NCI-H2171 (cell line): ENCODE results near the gene SPDYE17.
"Not testable (repeated sequence)": the region's sequence is repeated elsewhere in the genome, so short reads cannot be mapped to it uniquely, and the experiment has no call there.

Experiments
- DNase-seq: peaks from one replicate; lab custom pipeline; 2025; lab: John Stamatoyannopoulos, UW

SPDYE17 gene

GRCh38 chr7:77032261-77032660 lies at the start of gene SPDYE17:
SPDYE17 (minus strand) TSS chr7:77032361; CDS start chr7:77030570, 1,791 bp downstream.
- DNase-seq = not testable (repeated sequence)

GRCh38 chr7:77080236-77080635 lies 48.1 kb upstream of the SPDYE17 start:
- not testable (repeated sequence) for DNase-seq

- DNase-seq = not testable (repeated sequence)
Observed at GRCh38 chr7:77079624-77080023, 47.5 kb upstream of the SPDYE17 start.

GRCh38 chr7:77079112-77079511 lies 47.0 kb upstream of the SPDYE17 start:
- not testable (repeated sequence) for DNase-seq

GRCh38 chr7:77077060-77077459 lies 44.9 kb upstream of the SPDYE17 start:
- not testable (repeated sequence) for DNase-seq

GRCh38 chr7:77074786-77075396 lies 42.7 kb upstream of the SPDYE17 start:
- DNase-seq = not testable (repeated sequence)

- not testable (repeated sequence) for DNase-seq
Observed at GRCh38 chr7:77071108-77071507, 38.9 kb upstream of the SPDYE17 start.

- not testable (repeated sequence) for DNase-seq
Observed at GRCh38 chr7:77065869-77066268, 33.7 kb upstream of the SPDYE17 start.

GRCh38 chr7:77063732-77064131 lies 31.6 kb upstream of the SPDYE17 start:
- DNase-seq = not testable (repeated sequence)

- DNase-seq = not testable (repeated sequence)
Observed at GRCh38 chr7:77062557-77062956, 30.4 kb upstream of the SPDYE17 start, which contains the start of gene SPDYE18. SPDYE18 (minus strand) TSS chr7:77062558; CDS start chr7:77060512, 2,046 bp downstream.

- not testable (repeated sequence) for DNase-seq
Observed at GRCh38 chr7:77026349-77026748, 5.8 kb downstream of the SPDYE17 start.

- not testable (repeated sequence) for DNase-seq
Observed at GRCh38 chr7:77010074-77010680, 22.0 kb downstream of the SPDYE17 start.

GRCh38 chr7:77008000-77008399 lies 24.2 kb downstream of the SPDYE17 start:
- DNase-seq = not testable (repeated sequence)

- not testable (repeated sequence) for DNase-seq
Observed at GRCh38 chr7:77006127-77007110, 25.7 kb downstream of the SPDYE17 start.

GRCh38 chr7:77005461-77006057 lies 26.6 kb downstream of the SPDYE17 start:
- not testable (repeated sequence) for DNase-seq

GRCh38 chr7:77004151-77004550 lies 28.0 kb downstream of the SPDYE17 start:
- not testable (repeated sequence) for DNase-seq

- DNase-seq = not testable (repeated sequence)
Observed at GRCh38 chr7:77003241-77003640, 28.9 kb downstream of the SPDYE17 start.

- not testable (repeated sequence) for DNase-seq
Observed at GRCh38 chr7:77002678-77003233, 29.4 kb downstream of the SPDYE17 start.

GRCh38 chr7:77002104-77002503 lies 30.1 kb downstream of the SPDYE17 start:
- DNase-seq = not testable (repeated sequence)

- not testable (repeated sequence) for DNase-seq
Observed at GRCh38 chr7:76999474-77000107, 32.6 kb downstream of the SPDYE17 start.
